NCI-H2227 (cell line): ENCODE results near the gene MCF2L.
A peak's percentile ranks its signal among the peaks of the same experiment; 100 is the strongest.
"Not testable (repeated sequence)": the region's sequence is repeated elsewhere in the genome, so short reads cannot be mapped to it uniquely, and the experiment has no call there.

ENCODE experiments used
- DNase-seq: peaks from one replicate; lab custom pipeline; 2025; ENCODE audit not compliant: unreplicated experiment; lab: John Stamatoyannopoulos, UW

Gene MCF2L

GRCh38 chr13:113109151-113110047 is 140.4 kb downstream of the MCF2L start:
- no peak for DNase-seq

- peak; percentile 5 for DNase-seq
These were observed 141.2 kb downstream of the MCF2L start for GRCh38 chr13:113110048-113110851.

- no peak for DNase-seq
These were observed 141.9 kb downstream of the MCF2L start for GRCh38 chr13:113110852-113111315.

DNA sequence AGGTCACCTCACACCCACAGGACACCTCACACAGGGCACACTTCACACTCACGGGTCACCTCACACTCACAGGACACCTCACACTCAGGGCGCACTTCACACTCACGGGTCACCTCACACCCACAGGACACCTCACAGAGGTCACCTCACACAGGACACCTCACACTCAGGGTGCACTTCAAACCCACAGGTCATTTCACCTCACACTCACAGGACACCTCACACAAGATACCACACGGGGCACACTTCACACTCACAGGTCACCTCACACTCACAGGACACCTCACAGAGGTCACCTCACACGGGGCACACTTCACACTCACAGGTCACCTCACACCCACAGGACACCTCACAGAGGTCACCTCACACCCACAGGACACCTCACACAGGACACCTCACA is 142.8 kb downstream of the MCF2L start:
- DNase-seq: not testable (repeated sequence)

GRCh38 chr13:113112475-113112874 is 143.5 kb downstream of the MCF2L start:
- not testable (repeated sequence) for DNase-seq

DNA sequence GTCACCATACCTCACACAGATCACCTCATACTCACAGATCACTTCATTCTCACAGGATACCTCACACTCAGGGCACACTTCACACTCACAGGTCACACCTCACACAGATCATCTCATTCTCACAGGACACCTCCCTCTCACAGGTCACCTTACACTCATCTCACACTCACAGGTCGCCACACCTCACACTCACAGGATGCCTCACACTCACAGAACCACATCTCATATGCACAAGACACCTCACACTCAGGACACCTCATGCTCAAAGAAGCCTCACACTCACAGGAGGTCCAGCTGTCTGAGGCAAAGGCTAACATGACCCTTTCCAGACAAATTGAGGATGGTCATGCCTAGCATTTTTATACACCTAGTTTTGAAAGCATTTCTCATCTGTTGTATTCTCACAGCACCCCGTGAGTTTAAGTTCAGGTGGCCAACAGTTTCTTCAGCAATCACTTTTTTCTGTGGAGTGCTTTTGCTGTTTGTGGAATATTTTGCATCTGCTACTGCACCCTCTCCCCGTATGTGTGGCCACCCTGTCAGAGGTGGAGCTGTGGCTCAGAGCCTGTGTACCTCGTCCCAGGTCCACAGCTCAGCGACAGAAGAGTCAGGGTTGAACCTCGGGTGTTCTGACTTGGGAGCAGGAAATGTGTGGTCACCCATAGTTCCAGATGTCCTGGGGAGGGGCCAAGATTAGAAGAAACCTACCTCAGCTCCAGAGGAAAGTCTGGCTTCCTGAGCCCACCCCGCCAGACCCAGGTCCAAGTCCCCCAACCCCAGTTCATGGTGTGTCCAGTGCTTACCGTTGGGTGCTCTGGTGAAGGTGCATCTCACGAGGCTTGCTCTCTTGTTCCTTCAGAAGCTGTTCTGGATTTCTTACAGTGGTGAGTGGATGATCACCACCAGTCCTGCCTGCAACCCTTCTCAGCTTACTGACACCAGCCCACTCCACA is 144.2 kb downstream of the MCF2L start:
- DNase-seq: no peak

- DNase-seq: no peak
These were observed 144.8 kb downstream of the MCF2L start for GRCh38 chr13:113113846-113114271.

DNA sequence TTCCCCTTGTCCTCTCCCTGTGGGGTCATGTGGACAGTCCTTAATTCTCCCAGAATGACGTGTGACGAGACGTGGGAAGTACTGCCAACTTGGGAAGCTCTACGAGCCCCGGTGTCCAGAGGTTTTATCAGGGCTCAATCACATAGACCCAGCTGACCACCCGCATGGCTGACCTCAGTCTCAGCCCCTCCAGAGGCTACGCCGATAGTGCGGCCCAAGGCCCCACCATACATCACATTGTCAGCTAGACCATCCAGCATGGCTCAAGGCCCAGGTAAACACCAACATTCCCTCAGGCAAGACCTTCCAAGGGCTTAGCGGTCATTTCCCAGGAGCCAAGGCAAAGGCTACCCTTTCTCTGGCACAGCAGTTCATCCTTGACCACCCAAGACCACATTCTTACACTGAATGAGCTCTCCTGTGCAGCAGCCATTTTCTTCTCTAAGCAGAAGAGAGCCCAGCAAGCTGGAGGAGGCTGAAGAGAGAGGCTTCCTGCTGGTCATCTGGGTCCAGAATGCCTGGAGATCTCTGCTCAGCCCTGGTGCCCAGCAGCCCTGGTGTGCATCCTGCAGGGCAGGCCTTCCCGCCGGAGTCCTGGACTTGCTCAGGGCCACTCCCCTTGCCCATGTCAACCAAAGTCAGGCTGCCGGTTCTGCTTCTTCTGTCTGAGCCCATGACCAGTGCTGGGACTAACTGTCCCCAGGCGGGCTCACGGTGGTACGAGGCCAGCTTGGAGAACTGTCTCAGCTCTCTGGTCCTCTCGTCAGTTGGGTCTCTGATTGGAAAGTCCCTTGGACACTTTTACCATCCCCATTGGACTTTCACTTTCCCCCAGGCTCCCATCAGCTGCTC is 145.7 kb downstream of the MCF2L start:
- no peak for DNase-seq

DNA sequence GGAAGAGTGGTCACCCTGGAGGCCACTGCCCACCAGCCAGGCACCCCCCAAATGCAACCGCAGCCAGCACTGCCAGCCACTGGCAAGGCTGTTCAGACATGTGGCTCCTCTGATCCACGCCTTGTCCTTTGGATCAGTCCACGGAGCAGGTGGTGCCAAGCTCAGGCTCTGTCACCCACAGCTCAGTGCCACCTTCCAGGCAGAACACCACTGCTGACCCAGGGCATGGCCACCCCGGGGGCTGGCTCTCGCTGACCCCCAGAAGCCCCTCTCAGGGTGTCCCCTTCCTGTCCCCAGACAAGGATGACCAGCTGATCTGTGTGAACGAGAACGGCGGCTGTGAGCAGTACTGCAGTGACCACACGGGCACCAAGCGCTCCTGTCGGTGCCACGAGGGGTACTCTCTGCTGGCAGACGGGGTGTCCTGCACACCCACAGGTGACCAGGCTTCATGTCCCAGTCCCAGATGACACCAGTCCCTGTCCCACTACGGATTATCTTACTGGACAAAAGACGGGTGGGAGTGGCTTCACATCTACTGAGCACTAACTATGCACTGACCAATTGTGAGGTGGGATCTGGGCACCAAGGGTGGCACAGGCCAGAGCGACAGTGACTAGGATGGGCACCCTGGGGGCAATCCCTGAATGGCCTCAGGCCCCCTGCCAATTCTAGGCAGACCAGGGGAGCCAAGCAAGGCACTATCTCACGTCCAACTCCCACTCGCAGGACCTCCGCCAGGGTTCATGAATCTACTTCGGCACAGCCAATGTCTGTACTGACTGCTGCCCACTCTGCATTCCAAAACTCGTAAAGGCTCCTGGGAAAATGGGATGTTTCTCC is 146.6 kb downstream of the MCF2L start:
- no peak for DNase-seq

DNA sequence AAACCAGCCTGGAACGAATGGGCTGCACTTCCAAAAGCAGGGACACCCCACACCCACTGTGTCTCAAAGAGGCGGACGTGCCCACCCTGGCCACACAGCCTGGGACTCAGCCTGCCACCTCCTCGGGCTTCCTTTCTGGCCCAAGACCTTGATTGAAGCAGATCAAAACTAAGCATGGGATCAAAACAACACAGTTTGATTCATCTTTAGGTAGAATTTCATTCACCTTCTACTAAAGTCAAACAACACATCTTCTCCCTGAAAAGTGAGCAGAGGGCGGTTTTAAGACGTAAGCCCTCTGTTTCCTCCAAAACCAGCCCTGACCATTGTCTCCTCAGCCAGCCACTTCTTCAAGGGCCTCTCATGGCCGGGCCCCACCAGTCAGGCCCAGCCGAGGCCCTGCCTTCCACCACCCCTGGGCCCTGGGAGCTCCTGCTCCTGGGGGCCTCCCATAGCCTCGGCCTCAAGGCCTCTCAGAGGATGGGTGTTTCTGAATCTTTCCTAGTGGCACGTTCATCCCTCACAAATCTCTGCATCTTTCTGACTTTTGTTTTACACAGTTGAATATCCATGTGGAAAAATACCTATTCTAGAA is 147.3 kb downstream of the MCF2L start:
- no peak for DNase-seq

- DNase-seq: no peak
These were observed 147.9 kb downstream of the MCF2L start for GRCh38 chr13:113116871-113117271.

DNA sequence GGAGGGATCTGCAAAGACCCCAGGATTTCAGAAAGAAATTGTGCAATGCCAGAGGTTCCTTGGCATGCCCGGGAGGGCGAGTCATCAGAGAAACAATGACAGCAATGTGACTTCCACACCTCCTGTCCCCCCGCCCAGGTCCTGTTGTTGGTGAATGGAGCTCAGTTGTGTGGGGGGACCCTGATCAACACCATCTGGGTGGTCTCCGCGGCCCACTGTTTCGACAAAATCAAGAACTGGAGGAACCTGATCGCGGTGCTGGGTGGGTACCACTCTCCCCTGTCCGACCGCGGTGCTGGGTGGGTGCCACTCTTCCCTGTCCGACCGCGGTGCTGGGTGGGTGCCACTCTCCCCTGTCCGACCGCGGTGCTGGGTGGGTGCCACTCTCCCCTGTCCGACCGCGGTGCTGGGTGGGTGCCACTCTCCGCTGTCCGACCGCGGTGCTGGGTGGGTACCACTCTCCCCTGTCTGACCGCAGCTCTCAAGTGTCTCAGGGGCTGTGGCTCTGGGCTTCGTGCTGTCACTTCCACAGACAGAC is 148.4 kb downstream of the MCF2L start:
- DNase-seq: no peak

DNA sequence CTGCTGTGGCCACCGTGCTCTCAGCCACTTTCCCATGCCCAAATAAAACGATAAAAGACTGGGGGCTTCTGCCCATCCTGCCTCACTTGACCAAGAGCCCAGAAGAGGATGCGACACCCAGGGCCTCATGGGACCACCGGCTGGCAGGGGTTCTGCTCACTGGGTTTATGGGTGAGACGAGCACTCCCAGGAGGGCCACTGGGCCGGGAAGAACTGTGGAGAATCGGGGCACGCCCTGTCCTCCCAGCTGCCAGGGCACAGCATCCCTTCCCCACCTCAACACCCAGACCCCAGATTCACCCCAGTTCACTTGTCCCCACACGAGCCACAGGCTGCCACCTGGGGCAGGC is 148.9 kb downstream of the MCF2L start:
- DNase-seq: no peak

- DNase-seq: no peak
These were observed 149.4 kb downstream of the MCF2L start for GRCh38 chr13:113118261-113119021.

DNA sequence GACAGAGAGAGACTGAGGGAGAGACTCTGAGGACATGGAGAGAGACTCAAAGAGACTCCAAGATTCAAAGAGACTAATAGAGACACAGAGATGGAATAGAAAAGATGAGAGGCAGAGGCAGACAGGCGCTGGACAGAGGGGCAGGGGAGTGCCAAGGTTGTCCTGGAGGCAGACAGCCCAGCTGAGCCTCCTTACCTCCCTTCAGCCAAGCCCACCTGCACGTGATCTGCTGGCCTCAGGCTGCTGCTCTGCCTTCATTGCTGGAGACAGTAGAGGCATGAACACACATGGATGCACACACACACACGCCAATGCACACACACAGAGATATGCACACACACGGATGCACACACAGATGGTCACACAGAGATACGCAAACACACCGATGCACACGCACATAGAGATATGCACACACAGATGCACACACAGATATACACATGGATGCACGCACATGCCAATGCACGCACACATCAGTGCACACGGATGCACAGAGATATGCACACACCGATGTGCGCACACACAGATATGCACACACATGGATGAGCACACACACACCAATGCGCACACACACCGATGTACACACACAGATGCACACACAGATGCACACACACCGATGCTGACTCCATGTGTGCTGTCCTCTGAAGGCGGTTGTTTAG is 150.3 kb downstream of the MCF2L start:
- no peak for DNase-seq

GRCh38 chr13:113119822-113120189 is 150.8 kb downstream of the MCF2L start:
- DNase-seq: no peak
